ENCODE data around the gene GRIN1.
A peak's percentile ranks its signal among the peaks of the same experiment; 100 is the strongest.

GRIN1 gene

DNA sequence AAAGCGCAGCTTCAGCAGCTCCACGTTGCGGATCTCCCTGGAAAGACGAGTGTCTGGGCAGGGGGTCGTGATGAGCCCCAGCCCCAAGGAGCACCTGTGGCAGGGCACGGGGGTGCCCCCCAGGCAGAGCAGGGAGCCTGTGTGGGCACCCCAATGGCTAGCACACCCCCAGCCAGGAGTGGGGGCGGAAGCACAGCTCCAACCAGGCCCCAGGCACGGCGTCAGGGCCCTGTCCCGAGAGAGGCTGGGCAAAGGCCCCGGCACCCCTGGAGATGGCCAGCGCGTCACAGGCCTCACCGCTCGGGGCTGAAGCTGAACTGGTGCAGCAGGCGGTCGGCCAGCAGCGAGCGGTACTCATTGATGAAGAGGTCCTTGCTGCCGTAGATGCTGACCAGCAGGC is 41.5 kb downstream of the GRIN1 start:
- TF ChIP-seq, protein P1, sequence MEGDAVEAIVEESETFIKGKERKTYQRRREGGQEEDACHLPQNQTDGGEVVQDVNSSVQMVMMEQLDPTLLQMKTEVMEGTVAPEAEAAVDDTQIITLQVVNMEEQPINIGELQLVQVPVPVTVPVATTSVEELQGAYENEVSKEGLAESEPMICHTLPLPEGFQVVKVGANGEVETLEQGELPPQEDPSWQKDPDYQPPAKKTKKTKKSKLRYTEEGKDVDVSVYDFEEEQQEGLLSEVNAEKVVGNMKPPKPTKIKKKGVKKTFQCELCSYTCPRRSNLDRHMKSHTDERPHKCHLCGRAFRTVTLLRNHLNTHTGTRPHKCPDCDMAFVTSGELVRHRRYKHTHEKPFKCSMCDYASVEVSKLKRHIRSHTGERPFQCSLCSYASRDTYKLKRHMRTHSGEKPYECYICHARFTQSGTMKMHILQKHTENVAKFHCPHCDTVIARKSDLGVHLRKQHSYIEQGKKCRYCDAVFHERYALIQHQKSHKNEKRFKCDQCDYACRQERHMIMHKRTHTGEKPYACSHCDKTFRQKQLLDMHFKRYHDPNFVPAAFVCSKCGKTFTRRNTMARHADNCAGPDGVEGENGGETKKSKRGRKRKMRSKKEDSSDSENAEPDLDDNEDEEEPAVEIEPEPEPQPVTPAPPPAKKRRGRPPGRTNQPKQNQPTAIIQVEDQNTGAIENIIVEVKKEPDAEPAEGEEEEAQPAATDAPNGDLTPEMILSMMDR (conservative IDR thresholded peaks at IDR 0.05): no peak
- no peak overlapping the region for H3K27ac ChIP-seq

DNA sequence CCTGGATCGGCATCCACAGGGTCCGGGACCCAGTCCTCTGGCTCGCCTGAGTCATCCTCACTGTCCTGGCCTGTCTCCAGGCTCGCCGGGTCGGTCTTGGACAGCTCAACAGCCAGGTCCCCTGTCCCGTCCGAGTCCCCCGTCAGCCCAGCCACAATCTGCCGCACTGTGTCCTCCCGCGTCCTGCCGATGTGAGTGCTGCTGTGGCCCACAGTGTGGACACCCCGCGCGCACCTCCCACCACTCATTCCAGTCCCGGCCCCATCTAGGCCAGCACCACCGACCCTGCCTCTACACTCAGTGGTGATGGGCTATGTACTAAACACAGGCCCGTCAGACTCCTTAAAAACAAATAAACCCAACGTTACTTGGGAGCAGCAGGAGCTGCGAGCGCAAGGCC is 42.7 kb downstream of the GRIN1 start:
- H3K27ac ChIP-seq: no peak overlapping the region
- TF ChIP-seq, protein P1 (conservative IDR thresholded peaks at IDR 0.05): no peak

DNA sequence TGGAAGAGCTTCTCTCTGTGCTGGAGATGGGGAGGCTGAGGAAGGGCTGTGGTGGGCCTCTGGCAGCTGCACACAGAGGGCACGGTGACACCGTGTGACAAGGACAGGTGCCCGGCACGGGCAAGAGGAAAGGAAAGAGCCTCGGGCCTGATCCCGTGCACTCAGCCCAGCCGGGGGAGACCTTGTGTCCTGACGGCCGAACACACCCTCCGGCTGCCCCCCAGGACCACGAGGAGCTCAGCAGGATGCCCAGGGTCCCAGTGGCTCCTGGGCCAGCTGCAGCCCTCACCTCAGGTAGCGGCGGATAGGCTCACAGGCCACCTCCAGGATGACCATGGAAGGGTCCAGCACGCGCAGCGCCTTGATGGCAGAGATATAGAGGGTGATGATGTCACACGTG is 43.9 kb downstream of the GRIN1 start:
- no peak overlapping the region for H3K27ac ChIP-seq
- TF ChIP-seq, protein P1 (conservative IDR thresholded peaks at IDR 0.05): no peak

DNA sequence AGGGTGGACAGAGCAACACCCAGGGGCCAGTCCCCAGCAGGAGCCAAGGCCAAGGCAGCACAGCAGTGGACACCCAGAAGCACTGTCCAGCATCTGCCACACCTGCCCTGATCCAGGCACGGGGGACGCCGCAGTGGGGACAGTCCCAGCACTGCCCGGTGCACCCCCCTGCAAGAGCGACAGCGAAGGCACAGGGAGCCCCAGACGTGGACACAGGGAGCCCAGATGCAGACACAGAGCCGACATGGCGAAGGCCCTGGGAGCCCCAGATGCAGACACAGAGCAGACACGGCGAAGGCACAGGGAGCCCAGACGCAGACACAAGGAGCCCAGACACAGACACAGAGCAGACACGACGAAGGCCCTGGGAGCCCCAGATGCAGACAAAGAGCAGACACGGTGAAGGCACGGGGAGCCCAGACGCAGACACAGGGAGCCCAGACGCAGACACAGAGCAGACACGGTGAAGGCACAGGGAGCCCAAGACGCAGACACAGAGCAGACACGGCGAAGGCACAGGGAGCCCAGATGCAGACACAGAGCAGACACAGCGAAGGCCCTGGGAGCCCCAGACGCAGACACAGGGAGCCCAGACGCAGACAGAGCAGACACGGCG is 45.1 kb downstream of the GRIN1 start:
- TF ChIP-seq, protein P1 (conservative IDR thresholded peaks at IDR 0.05): no peak
- H3K27ac ChIP-seq: no peak overlapping the region

DNA sequence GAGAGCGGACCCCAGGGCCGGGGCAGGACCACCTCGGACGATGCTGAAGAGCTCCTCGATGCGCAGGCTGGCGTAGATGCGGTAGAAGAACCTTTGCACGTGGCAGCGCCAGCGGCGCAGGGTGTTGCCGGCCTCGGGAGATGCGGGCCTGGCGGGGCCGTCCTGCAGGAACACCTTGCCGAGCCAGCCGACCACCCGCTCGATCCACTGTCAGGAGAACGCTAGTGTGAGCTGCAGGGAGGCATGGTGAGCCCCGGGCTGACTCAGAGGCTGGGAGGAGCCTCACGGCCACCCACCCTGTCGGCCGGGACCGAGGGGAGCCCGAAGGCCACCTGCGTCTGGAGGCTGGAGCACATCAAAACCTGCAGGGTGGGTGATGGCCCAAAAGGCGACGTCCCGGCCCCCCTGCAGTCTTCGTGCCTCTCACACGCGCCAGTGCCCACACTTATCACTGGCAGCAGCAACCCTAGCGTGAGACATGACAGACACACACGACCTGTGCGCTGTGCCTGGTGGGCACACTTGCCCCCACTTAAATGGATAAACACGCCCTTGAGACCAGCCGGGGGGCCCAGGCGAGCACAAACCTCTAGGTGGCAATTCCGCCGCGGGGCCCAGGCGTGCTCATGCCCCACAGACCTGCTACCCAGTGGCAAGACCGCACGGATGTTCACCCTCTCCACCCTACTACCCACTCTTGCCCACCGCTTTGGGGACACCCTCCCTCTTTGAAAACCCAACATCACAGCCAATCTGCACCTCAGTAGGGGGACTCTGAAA is 46.1 kb downstream of the GRIN1 start:
- H3K27ac ChIP-seq: no peak overlapping the region
- TF ChIP-seq, protein P1 (conservative IDR thresholded peaks at IDR 0.05): no peak

DNA sequence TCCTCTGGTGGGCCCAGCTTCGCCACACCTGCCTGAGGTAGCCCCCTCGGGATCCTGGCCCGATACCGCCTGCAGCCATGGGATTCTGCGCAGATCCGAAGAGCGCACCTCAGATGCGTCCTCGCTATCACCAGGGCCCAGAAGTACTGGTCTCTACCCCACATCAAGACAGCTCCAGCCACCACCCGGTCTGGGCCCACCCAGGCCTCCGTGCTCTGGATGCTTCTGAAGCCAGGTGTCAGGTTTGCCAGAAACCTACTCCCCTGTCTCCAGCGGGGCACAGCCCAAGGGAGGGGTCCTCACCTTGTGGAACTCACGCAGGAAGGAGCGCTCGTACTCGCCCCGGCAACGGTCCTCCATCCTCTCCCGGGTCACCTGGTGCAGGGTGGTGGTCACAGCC is 47.0 kb downstream of the GRIN1 start:
- peak overlapping the region; percentile 16; the same call in 1 of the 2 replicates for H3K27ac ChIP-seq
- TF ChIP-seq, protein P1 (conservative IDR thresholded peaks at IDR 0.05): no peak

DNA sequence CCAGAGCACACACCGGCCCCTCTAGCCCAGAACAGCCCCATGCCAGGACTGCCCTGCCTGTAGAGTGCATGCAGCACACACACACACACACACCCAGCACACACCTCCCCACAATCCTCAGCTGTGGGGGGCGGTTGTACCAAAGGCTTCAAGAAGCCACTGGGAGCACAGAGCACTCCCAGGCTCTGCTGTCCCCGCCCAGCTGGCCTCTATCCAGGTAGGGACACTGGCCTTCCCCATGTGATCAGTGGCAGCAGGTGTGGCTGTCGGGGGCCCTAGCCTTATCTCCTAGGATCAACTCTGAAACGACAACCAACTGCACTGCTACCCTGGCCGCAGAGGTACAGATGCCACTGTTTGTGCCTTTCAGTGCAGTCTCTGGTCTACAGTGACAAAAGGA is 47.4 kb downstream of the GRIN1 start:
- H3K27ac ChIP-seq: peak overlapping the region; percentile 16; the same call in 1 of the 2 replicates
- TF ChIP-seq, protein P1 (conservative IDR thresholded peaks at IDR 0.05): no peak
